HFF-Myc (cell line): ENCODE data around the gene RUSC2.
"Not testable (repeated sequence)": the region's sequence is repeated elsewhere in the genome, so short reads cannot be mapped to it uniquely, and the experiment has no call there.

ENCODE experiments used
- DNase-seq: peaks from one replicate; pipeline ENCODE4 v3.0.0-alpha.2; 2011; ENCODE audit warnings: low read depth; ENCODE audit errors: extremely low read depth
- H3K4me3 ChIP-seq: replicated peaks from 2 replicates; pipeline ENCODE4 v1.5.1; 2011; ENCODE audit warnings: low read depth, mild to moderate bottlenecking, control low read depth, low read length
- TF ChIP-seq, protein P1 (sequence below): IDR thresholded peaks from 2 replicates; pipeline ENCODE4 v1.5.1; 2012; ENCODE audit warnings: mild to moderate bottlenecking, low read depth, low read length, control low read depth; ENCODE audit errors: missing control alignments

Gene RUSC2

DNA sequence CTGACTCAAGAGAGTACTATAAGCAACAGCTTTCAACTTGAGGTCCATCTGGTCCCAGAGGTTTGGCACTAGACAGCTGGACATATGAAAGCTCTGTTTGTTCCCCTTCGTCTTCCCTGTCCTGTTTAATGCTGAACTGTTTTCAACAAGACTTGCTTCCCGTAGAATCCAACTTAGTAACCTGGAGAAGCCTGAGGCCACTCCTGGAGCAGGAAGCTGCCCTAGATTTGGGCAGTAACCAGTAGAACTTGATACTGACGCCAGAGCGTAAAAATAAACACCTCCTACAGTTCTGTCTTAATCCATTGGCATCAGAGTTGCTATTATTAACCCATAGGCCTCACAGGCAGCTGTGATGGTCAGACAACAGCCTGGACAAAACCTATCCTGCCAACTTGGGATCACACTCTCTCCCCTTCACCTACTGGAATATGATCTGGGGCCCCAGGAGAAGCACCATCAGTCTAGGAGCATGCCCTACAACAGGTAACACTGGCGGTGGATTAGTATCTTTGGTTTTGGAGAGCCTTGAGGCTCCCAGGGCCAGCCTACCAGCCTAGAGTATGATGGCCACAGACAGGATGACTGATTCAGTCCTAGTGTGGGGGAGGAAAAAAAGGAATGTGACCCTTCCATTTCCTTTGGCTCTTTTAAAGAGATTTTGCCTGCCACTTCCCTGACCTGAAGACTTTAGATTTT is 29.2 kb downstream of the RUSC2 start:
- no peak for DNase-seq
- TF ChIP-seq, protein P1, sequence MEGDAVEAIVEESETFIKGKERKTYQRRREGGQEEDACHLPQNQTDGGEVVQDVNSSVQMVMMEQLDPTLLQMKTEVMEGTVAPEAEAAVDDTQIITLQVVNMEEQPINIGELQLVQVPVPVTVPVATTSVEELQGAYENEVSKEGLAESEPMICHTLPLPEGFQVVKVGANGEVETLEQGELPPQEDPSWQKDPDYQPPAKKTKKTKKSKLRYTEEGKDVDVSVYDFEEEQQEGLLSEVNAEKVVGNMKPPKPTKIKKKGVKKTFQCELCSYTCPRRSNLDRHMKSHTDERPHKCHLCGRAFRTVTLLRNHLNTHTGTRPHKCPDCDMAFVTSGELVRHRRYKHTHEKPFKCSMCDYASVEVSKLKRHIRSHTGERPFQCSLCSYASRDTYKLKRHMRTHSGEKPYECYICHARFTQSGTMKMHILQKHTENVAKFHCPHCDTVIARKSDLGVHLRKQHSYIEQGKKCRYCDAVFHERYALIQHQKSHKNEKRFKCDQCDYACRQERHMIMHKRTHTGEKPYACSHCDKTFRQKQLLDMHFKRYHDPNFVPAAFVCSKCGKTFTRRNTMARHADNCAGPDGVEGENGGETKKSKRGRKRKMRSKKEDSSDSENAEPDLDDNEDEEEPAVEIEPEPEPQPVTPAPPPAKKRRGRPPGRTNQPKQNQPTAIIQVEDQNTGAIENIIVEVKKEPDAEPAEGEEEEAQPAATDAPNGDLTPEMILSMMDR: no peak
- no peak overlapping the region for H3K4me3 ChIP-seq

DNA sequence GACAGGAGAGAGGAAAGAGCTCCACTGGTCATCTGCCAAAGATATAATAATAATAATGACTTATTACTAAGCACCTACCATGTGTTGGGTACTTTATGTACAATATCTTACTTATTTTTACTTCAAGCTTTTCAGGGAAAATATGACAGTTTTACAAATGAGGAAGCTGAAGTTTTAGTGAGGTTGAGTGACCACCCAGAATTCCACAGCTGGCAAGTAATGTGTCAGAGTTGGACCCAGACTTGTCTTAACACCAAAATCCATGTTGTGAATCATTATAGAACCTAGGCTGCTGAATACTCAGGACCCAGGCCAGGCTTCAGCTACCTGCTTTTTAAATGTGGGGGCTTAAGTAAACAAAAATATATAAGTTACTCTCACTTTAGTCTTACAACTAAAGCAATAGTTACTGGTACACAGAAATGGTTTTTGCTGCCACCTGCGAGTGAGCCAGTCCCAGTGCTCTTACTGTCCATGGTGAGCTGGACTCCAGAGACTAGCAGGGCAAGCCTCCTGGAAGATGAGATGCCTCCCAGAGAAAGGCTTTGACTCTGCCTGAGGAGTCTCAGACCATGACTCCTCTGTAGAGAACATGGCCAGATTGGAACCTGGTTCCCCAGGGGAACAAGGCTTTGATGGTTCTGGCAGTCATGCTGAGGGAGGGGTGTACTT is 29.9 kb downstream of the RUSC2 start:
- TF ChIP-seq, protein P1: no peak
- no peak overlapping the region for H3K4me3 ChIP-seq
- no peak for DNase-seq

DNA sequence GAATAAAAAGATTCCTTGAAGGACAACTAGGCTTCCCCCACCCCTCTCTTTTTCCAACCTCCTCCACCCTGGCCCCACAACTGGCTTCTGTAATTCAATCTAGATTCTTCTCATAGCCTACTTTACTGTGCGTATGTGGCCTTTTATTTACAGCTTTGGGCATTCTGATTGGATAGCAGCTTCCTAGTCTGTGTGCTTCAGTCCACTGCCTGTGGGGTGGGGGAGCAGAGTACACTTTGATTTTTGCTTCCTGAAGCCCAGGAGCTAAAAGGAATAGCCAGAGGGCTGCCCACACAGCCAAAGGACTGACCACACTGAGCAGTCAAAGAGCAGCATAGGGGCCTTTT is 30.4 kb downstream of the RUSC2 start:
- no peak for DNase-seq
- TF ChIP-seq, protein P1: no peak
- no peak overlapping the region for H3K4me3 ChIP-seq

DNA sequence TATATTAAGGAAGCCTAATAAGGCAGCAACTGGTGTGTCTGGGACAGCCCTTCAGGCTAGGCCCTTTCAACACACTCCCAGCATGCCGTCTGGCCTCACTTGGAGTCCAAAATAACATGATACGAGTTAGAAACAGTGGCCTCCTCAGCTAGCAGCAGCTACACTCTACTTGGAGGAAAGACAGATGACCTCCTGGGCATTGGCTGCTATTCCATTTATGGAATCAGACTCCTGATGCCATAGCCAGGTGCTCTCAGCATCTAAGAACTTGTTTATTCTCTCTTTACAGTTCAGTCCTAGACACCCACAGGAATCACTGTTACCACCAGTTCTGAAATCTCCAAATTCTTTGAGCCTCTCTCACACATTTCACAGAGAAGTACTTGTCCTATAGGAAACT is 31.8 kb downstream of the RUSC2 start:
- DNase-seq: no peak
- TF ChIP-seq, protein P1: no peak
- H3K4me3 ChIP-seq: no peak overlapping the region

DNA sequence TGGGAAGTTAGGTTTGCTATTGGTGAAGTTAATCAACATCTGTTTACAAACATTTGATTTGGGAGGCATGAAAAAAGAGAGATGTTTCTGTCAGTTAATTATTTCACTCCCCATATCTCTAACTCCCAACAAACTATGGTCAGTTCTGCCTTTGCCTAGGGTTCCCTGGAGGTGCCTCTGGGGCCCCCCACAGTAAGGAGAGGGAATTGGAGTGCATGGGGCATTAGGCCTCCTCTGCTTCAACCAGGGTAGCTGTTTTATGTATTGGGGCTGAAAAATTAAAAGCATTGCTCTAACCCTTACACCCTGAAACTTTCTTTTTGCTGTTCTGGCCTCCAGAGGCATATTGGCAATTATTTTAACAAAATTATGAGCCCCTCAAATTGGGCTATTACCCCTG is 32.3 kb downstream of the RUSC2 start:
- no peak overlapping the region for H3K4me3 ChIP-seq
- TF ChIP-seq, protein P1: peak; percentile 4
- DNase-seq: no peak

DNA sequence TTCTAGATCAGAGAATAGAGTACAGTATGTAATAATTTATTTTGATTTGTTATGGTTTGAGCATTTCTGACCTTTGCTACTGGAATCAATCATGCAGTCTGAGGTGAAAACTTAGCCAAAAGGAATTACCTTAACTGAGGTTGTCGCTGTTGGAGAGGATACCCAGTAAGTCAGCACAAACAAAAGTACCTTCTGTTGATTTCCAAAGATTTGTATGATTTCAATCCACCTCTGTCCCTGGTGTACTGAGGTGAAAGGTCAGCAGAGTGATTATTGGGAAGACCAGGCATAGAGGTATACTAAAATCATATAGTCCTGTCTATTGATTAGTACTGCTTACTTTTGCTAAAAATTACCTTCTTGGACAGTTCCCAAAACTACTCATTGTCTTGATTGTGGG is 32.8 kb downstream of the RUSC2 start:
- H3K4me3 ChIP-seq: no peak overlapping the region
- TF ChIP-seq, protein P1: no peak
- DNase-seq: no peak

DNA sequence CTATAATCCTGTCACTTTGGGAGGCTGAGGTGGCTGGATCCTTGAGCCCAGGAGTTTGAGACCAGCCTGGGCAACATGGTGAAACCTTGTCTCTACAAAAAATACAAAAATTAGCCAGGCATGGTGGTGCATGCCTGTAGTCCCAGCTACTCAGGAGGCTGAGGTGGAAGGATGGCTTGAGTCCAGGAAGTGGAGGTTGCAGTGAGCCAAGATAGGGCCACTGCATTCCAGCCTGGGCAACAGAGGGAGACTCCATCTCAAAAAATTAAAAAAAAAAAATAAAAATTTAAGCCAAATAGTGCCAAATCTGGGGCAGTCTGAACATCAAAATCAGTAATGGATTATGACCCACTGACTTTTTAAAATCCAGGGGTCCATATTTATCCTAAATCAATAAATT is 33.6 kb downstream of the RUSC2 start:
- H3K4me3 ChIP-seq, DNase-seq: not testable (repeated sequence)
